ENCODE measurements around the gene CORO2A.

CORO2A gene

GRCh38 chr9:98232926-98233325 is 40.5 kb upstream of the CORO2A start:
- TF ChIP-seq ZFX (IDR thresholded peaks at IDR 0.05), result no peak
- TF ChIP-seq CTCF (conservative IDR thresholded peaks at IDR 0.05), result no peak
- no peak overlapping the region for H3K27ac ChIP-seq

GRCh38 chr9:98231770-98232478 is 39.5 kb upstream of the CORO2A start:
- TF ChIP-seq ZFX (IDR thresholded peaks at IDR 0.05) (no peak), CTCF (conservative IDR thresholded peaks at IDR 0.05) (no peak)
- no peak overlapping the region for H3K27ac ChIP-seq

GRCh38 chr9:98230789-98231188 is 38.4 kb upstream of the CORO2A start:
- H3K27ac ChIP-seq, result peak overlapping the region; percentile 57

GRCh38 chr9:98230304-98230703 is 37.9 kb upstream of the CORO2A start:
- TF ChIP-seq ZFX (IDR thresholded peaks at IDR 0.05) (no peak), CTCF (conservative IDR thresholded peaks at IDR 0.05) (no peak)

More at GRCh38 chr9:98230789-98231188, 38.4 kb upstream of the CORO2A start:
- TF ChIP-seq CTCF (conservative IDR thresholded peaks at IDR 0.05) (no peak), ZFX (IDR thresholded peaks at IDR 0.05) (no peak)

GRCh38 chr9:98229620-98230019 is 37.2 kb upstream of the CORO2A start:
- H3K27ac ChIP-seq, result peak overlapping the region; percentile 57; the same call in 1 of the 2 replicates
- TF ChIP-seq ZFX (IDR thresholded peaks at IDR 0.05) (no peak), CTCF (conservative IDR thresholded peaks at IDR 0.05) (no peak)

More at GRCh38 chr9:98230304-98230703, 37.9 kb upstream of the CORO2A start:
- H3K27ac ChIP-seq, result peak overlapping the region; percentile 57

GRCh38 chr9:98229090-98229395 is 36.6 kb upstream of the CORO2A start:
- no peak overlapping the region; the same call in 1 of the 2 replicates for H3K27ac ChIP-seq
- no peak for TF ChIP-seq ZFX (IDR thresholded peaks at IDR 0.05)
- no peak for TF ChIP-seq CTCF (conservative IDR thresholded peaks at IDR 0.05)

- no peak overlapping the region for H3K27ac ChIP-seq
- no peak for TF ChIP-seq CTCF (conservative IDR thresholded peaks at IDR 0.05)
- no peak for TF ChIP-seq ZFX (IDR thresholded peaks at IDR 0.05)
Measured at GRCh38 chr9:98228392-98229089, 36.1 kb upstream of the CORO2A start.
